Endothelial cell of umbilical vein (primary cell): Measurements from ENCODE around the gene CNTN5. TPM values are rescaled to one million over a fixed set of nuclear protein-coding genes. Genes with fewer than 3 reads are reported as not detected.

Experiments
- BruUV-seq: library from RNA; stranded (reverse); fragments of 400-500 nt; replicated peaks from 2 replicates; lab custom pipeline; 2021; lab: Mats Ljungman, UMichigan
- CTCF ChIA-PET: fragments of 300-600, 350-600 bp; sonication (Branson Sonifier 250); formaldehyde crosslinking; loops from one replicate; lab custom pipeline; 2021; ENCODE audit warnings: antibody characterized with exemption, inconsistent platforms; lab: Charles Lee
- POLR2A ChIA-PET: fragments of 300-600, 350-600 bp; sonication (Branson Sonifier 250); formaldehyde crosslinking; loops from one replicate; lab custom pipeline; 2021; ENCODE audit warnings: antibody characterized with exemption, inconsistent platforms; lab: Charles Lee
- DNase-seq: peaks from one replicate; pipeline ENCODE4 v3.0.0-alpha.2; 2011; ENCODE audit warnings: low read depth, low spot score
- FAIRE-seq: peaks from 2 replicates; lab custom pipeline; 2011; peaks lifted over from hg19 to GRCh38; lab: Jason Lieb, UNC
- H2AFZ ChIP-seq: 2 replicates; pipeline ENCODE4 v1.6.0; 2012; ENCODE audit warnings: low read depth, low read length, control low read depth, inconsistent platforms
- H3K27ac ChIP-seq: 2 replicates; pipeline ENCODE4 v1.5.1; 2011; ENCODE audit warnings: low read depth, mild to moderate bottlenecking, control low read depth, low read length, moderate library complexity; ENCODE audit not compliant: insufficient read depth
- H3K27me3 ChIP-seq, 2 experiments: 2 replicates each; pipeline versions ENCODE4 v1.6.0 to v1.6.1; 2011; ENCODE audit warnings: low read length in 2 of 2, mixed read lengths in 1 of 2; ENCODE audit not compliant: control insufficient read depth in 2 of 2, insufficient read depth in 2 of 2
- H3K36me3 ChIP-seq, 2 experiments: 2 replicates in 1 of 2; 3 replicates in 1 of 2; pipeline ENCODE4 v1.5.1; 2011; ENCODE audit warnings: low read length in 2 of 2, mild to moderate bottlenecking in 1 of 2, moderate library complexity in 1 of 2; ENCODE audit not compliant: control insufficient read depth in 2 of 2, insufficient read depth in 2 of 2; ENCODE audit errors: extremely low read depth in 1 of 2
- H3K4me1 ChIP-seq: 3 replicates; pipeline ENCODE4 v1.5.1; 2011; ENCODE audit warnings: mild to moderate bottlenecking, low read length; ENCODE audit not compliant: control insufficient read depth, insufficient read depth; ENCODE audit errors: extremely low read depth
- H3K4me2 ChIP-seq: 2 replicates; pipeline ENCODE4 v1.6.1; 2011; ENCODE audit warnings: low read length, control low read depth, mixed read lengths; ENCODE audit not compliant: insufficient read depth
- H3K4me3 ChIP-seq, 3 experiments: fragments of 200-600 bp in 1 of 3; sonication (generic), shearing (Covaris generic) in 1 of 3; replicated peaks in 1 of 3; 2 replicates each; pipeline ENCODE4 v1.5.1; 2011 to 2016; ENCODE audit warnings: control low read depth in 3 of 3, low read length in 3 of 3, mild to moderate bottlenecking in 2 of 3, inconsistent platforms in 1 of 3, low read depth in 1 of 3, moderate library complexity in 1 of 3; ENCODE audit not compliant: insufficient read depth in 1 of 3
- H3K79me2 ChIP-seq: 2 replicates; pipeline ENCODE4 v1.6.0; 2012; ENCODE audit warnings: low read length, inconsistent platforms; ENCODE audit not compliant: control insufficient read depth, insufficient read depth
- H3K9ac ChIP-seq: replicated peaks from 2 replicates; pipeline ENCODE3; 2011; ENCODE audit warnings: low read length, control low read depth; ENCODE audit not compliant: insufficient read depth; ENCODE audit errors: extremely low read depth
- H3K9me1 ChIP-seq: replicated peaks from 3 replicates; pipeline ENCODE4 v1.6.0; 2011; ENCODE audit warnings: mild to moderate bottlenecking, low read length; ENCODE audit not compliant: control insufficient read depth, insufficient read depth; ENCODE audit errors: extremely low read depth
- H3K9me3 ChIP-seq: replicated peaks from 2 replicates; pipeline ENCODE4 v1.5.1; 2012; ENCODE audit warnings: low read length, inconsistent platforms; ENCODE audit not compliant: control insufficient read depth, insufficient read depth
- H4K20me1 ChIP-seq: replicated peaks from 2 replicates; pipeline ENCODE3; 2011; ENCODE audit warnings: mild to moderate bottlenecking, low read length; ENCODE audit not compliant: control insufficient read depth, insufficient read depth; ENCODE audit errors: extremely low read depth
- CTCF ChIP-seq, 2 donors: IDR thresholded peaks; 1 replicate in 1 of 2; 2 replicates in 1 of 2; pipeline ENCODE4 v1.5.1; 2011; ENCODE audit warnings: low read length in 2 of 2, mild to moderate bottlenecking in 2 of 2, moderate library complexity in 2 of 2, control low read depth in 1 of 2, inconsistent platforms in 1 of 2, low read depth in 1 of 2; ENCODE audit not compliant: insufficient read depth in 1 of 2; ENCODE audit errors: extremely low read depth in 1 of 2
- EZH2 ChIP-seq: IDR thresholded peaks from 2 replicates; pipeline ENCODE4 v1.6.1; 2012; ENCODE audit warnings: borderline replicate concordance, low read depth, mild to moderate bottlenecking, moderate library complexity, low read length, inconsistent platforms; ENCODE audit not compliant: severe bottlenecking
- FOS ChIP-seq: IDR thresholded peaks from 2 replicates; pipeline ENCODE4 v1.6.1; 2011; ENCODE audit warnings: mild to moderate bottlenecking, low read length, moderate library complexity, borderline replicate concordance; ENCODE audit not compliant: insufficient read depth
- GATA2 ChIP-seq: IDR thresholded peaks from 2 replicates; pipeline ENCODE4 v1.7.0; 2011; ENCODE audit warnings: low read depth, mild to moderate bottlenecking, moderate library complexity, mixed read lengths, low read length; ENCODE audit not compliant: insufficient read length, insufficient read depth
- JUN ChIP-seq: IDR thresholded peaks from 2 replicates; pipeline ENCODE4 v1.6.1; 2011; ENCODE audit warnings: borderline replicate concordance, low read depth; ENCODE audit not compliant: insufficient read length, insufficient read depth
- MYC ChIP-seq: IDR thresholded peaks from one replicate; pipeline ENCODE4 v1.6.1; 2011; ENCODE audit warnings: mild to moderate bottlenecking, low read depth, low read length
- POLR2A ChIP-seq: IDR thresholded peaks from 2 replicates; pipeline ENCODE4 v1.6.1; 2012; ENCODE audit warnings: low read depth, mild to moderate bottlenecking, control low read depth, low read length
- POLR2AphosphoS5 ChIP-seq: IDR thresholded peaks from 2 replicates; pipeline ENCODE4 v1.6.1; 2012; ENCODE audit warnings: low read depth, mild to moderate bottlenecking, control low read depth, low read length, moderate library complexity; ENCODE audit not compliant: insufficient read depth
- dilution Hi-C: fragments of 300-500 bp; cut with MboI; formaldehyde crosslinking; loops from one replicate; pipeline ENCODE4 v1.15.0; 2019; ENCODE audit warnings: low sequenced_read_pairs; ENCODE audit not compliant: extremely low pct_ligation_motif_present
- intact Hi-C: fragments of 100-400 bp; cut with micrococcal nuclease; formaldehyde crosslinking; loops from one replicate; pipeline ENCODE4 v1.10.0; 2022
- polyA plus RNA-seq, 4 experiments: library from polyadenylated mRNA; depleted of rRNA in 3 of 4; stranded (reverse) in 3 of 4; unstranded in 1 of 4; fragments of >200 nt; gene quantifications; 2 replicates each; pipeline versions ENCODE4 v1.2.1 to v1.2.3, GENCODE V29; 2011 to 2012; ENCODE audit warnings: missing spikeins in 1 of 4
- total RNA-seq: library from RNA; stranded (reverse); gene quantifications from 2 replicates; pipeline ENCODE4 v1.2.3, GENCODE V29; 2021
- TF ChIP-seq, protein P1 (sequence below): IDR thresholded peaks from 2 replicates; pipeline ENCODE4 v1.6.1; 2011; ENCODE audit not compliant: insufficient read depth, insufficient read length

The CNTN5 gene
- total and polyA plus RNA-seq, 2 donors (not counting 3 experiments of a cell fraction or from before 2014, with no cell fraction given) = not detected

DNA sequence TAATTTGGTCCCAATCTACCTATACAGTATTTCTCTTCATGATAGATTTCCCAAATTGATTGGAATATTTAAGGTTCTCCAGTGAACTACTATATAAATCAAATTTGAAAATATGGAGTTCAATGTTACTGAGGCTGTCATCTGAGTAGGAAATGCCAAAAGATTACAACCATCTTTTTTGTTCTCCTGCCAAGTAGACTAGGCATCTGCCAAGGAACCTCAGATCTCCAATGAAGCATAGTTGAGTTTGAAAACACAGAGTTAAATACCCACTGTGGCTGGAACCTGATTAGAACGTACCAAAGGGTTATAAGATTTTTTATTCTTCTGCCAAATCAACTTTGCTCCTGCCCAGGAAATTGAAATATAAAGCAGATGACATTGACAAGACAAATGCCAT lies 330.9 kb downstream of the CNTN5 start:
- intact Hi-C loops = no loop called here
- no peak overlapping the region for H3K4me3 ChIP-seq
- no peak overlapping the region for H3K4me2 ChIP-seq
- H3K9me1 ChIP-seq = no peaks in the 10 kb centered on the region
- dilution Hi-C loops = no loop called here
- DNase-seq (no peak), FAIRE-seq (no peak)
- no peak for TF ChIP-seq JUN
- TF ChIP-seq EZH2 = no peak
- TF ChIP-seq, protein P1, sequence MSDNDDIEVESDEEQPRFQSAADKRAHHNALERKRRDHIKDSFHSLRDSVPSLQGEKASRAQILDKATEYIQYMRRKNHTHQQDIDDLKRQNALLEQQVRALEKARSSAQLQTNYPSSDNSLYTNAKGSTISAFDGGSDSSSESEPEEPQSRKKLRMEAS = no peak
- TF ChIP-seq CTCF (IDR thresholded peaks at IDR 0.05; ENCODE audit: extremely low read depth in 1 of 2, insufficient read depth in 1 of 2, low read depth in 1 of 2, low read length in 2 of 2) = no peak
- no peak for TF ChIP-seq GATA2
- TF ChIP-seq MYC = no peak
- no peak for TF ChIP-seq POLR2A
- no peak for TF ChIP-seq FOS
- TF ChIP-seq POLR2AphosphoS5 = no peak
- H2AFZ ChIP-seq = no peak overlapping the region
- H4K20me1 ChIP-seq = no peaks in the 10 kb centered on the region
- H3K27me3 ChIP-seq = no peaks in the 10 kb centered on the region
- POLR2A ChIA-PET = no interaction called here
- H3K27ac ChIP-seq = no peak overlapping the region
- no peaks in the 10 kb centered on the region for H3K9me3 ChIP-seq
- CTCF ChIA-PET = no interaction called here
- BruUV-seq = no TSS peak
- H3K4me1 ChIP-seq = no peaks in the 10 kb centered on the region
- no peaks in the 10 kb centered on the region for H3K79me2 ChIP-seq
- H3K36me3 ChIP-seq = no peaks in the 10 kb centered on the region
- H3K9ac ChIP-seq = no peak overlapping the region
